B cell (primary cell): ENCODE data around the gene COL13A1. TPM values are rescaled to one million over a fixed set of nuclear protein-coding genes. Genes with fewer than 3 reads are reported as not detected.

Experiments
- ATAC-seq: fragments of 200-7000 bp; cut with Tn5 transposase; one replicate; pipeline ENCODE4 v1.10.0; 2021; ENCODE audit warnings: low read depth, mild to moderate bottlenecking, moderate number of reproducible peaks, moderate library complexity
- CTCF ChIA-PET: fragments of 350-600 bp; sonication (Branson Sonifier 250); formaldehyde crosslinking; loops from one replicate; lab custom pipeline; 2021; ENCODE audit warnings: antibody characterized with exemption, inconsistent platforms; lab: Charles Lee
- POLR2A ChIA-PET: fragments of 350-600 bp; sonication (Branson Sonifier 250); formaldehyde crosslinking; loops from one replicate; lab custom pipeline; 2021; ENCODE audit warnings: antibody characterized with exemption; lab: Charles Lee
- DNase-seq: peaks from one replicate; pipeline ENCODE4 v3.0.0; 2013
- H2AFZ ChIP-seq: 2 replicates; pipeline ENCODE4 v1.6.1; 2012; ENCODE audit warnings: mild to moderate bottlenecking, low read depth, low read length; ENCODE audit not compliant: insufficient read depth, poor library complexity, severe bottlenecking
- H3K27ac ChIP-seq, 2 donors: 1 replicate in 1 of 2; 2 replicates in 1 of 2; pipeline ENCODE4 v1.5.1; 2012 to 2013; ENCODE audit warnings: low read length in 2 of 2, mild to moderate bottlenecking in 2 of 2, moderate library complexity in 1 of 2
- H3K27me3 ChIP-seq, 4 experiments: fragments of 200-600 bp in 1 of 4; sonication (generic) in 1 of 4; replicated peaks in 1 of 4; 1 replicate in 2 of 4; 2 replicates in 2 of 4; pipeline versions ENCODE4 v1.6.1 to v1.7.0; 2013 to 2016; ENCODE audit warnings: low read length in 3 of 4, mild to moderate bottlenecking in 2 of 4, mixed read lengths in 1 of 4, moderate library complexity in 1 of 4; ENCODE audit not compliant: insufficient read depth in 4 of 4, control insufficient read depth in 3 of 4; ENCODE audit errors: control extremely low read depth in 1 of 4
- H3K36me3 ChIP-seq, 2 experiments: replicated peaks in 1 of 2; 1 replicate in 1 of 2; 2 replicates in 1 of 2; pipeline versions ENCODE4 v1.6.1 to v1.7.1; 2013; ENCODE audit warnings: low read length in 1 of 2; ENCODE audit not compliant: insufficient read depth in 2 of 2, control insufficient read depth in 1 of 2; ENCODE audit errors: control extremely low read depth in 1 of 2, extremely low read depth in 1 of 2
- H3K4me1 ChIP-seq, 2 donors: fragments of 200-600 bp in 1 of 2; sonication (generic) in 1 of 2; 1 replicate in 1 of 2; 2 replicates in 1 of 2; pipeline versions ENCODE4 v1.5.1 to v1.6.1; 2013 to 2017; ENCODE audit warnings: low read length in 2 of 2; ENCODE audit not compliant: control insufficient read depth in 2 of 2, insufficient read depth in 2 of 2
- H3K4me2 ChIP-seq: replicated peaks from 2 replicates; pipeline ENCODE3; 2012; ENCODE audit warnings: mild to moderate bottlenecking, low read depth, low read length; ENCODE audit not compliant: poor library complexity, severe bottlenecking
- H3K4me3 ChIP-seq, 5 experiments: fragments of 200-600 bp in 1 of 5; sonication (generic) in 1 of 5; 1 replicate in 3 of 5; 2 replicates in 2 of 5; pipeline versions ENCODE4 v1.5.1 to v1.7.0; 2011 to 2016; ENCODE audit warnings: low read length in 4 of 5, mild to moderate bottlenecking in 4 of 5, low read depth in 2 of 5, control low read depth in 1 of 5, moderate library complexity in 1 of 5; ENCODE audit not compliant: insufficient read depth in 1 of 5; ENCODE audit errors: control extremely low read depth in 1 of 5, extremely low read depth in 1 of 5
- H3K79me2 ChIP-seq: fragments of 200-600 bp; sonication (generic); one replicate; pipeline ENCODE4 v1.6.0; 2016; ENCODE audit warnings: low read length; ENCODE audit not compliant: control insufficient read depth, insufficient read depth
- H3K9ac ChIP-seq: fragments of 200-600 bp; sonication (generic); 2 replicates; pipeline ENCODE4 v1.6.1; 2017; ENCODE audit warnings: mild to moderate bottlenecking, low read length, moderate library complexity
- H3K9me3 ChIP-seq, 3 donors: one replicate each; pipeline versions ENCODE4 v1.6.1 to v1.7.1; 2013; ENCODE audit warnings: low read length in 2 of 3; ENCODE audit not compliant: control insufficient read depth in 2 of 3, insufficient read depth in 1 of 3; ENCODE audit errors: control extremely low read depth in 1 of 3
- H4K20me1 ChIP-seq: 2 replicates; pipeline ENCODE4 v1.6.0; 2012; ENCODE audit warnings: mild to moderate bottlenecking, low read length; ENCODE audit not compliant: insufficient read depth, control insufficient read depth, poor library complexity, severe bottlenecking
- H3K27ac Mint-ChIP-seq: one replicate; pipeline ENCODE4 v1.8.0; 2021; ENCODE audit warnings: mixed read lengths
- H3K27me3 Mint-ChIP-seq: one replicate; pipeline ENCODE4 v1.8.0; 2021; ENCODE audit warnings: mixed read lengths
- H3K4me1 Mint-ChIP-seq: one replicate; pipeline ENCODE4 v1.8.0; 2021; ENCODE audit warnings: mixed read lengths
- H3K4me3 Mint-ChIP-seq: one replicate; pipeline ENCODE4 v1.8.0; 2021; ENCODE audit warnings: mixed read lengths
- H3K9me3 Mint-ChIP-seq: one replicate; pipeline ENCODE4 v1.8.0; 2022; ENCODE audit warnings: mixed read lengths; ENCODE audit not compliant: insufficient read depth
- EZH2 ChIP-seq: IDR thresholded peaks from 2 replicates; pipeline ENCODE4 v1.6.1; 2012; ENCODE audit warnings: borderline replicate concordance, low read depth, mild to moderate bottlenecking, moderate library complexity, low read length; ENCODE audit not compliant: insufficient read depth, poor library complexity, severe bottlenecking
- WGBS: methylation state at CpG from one replicate; pipeline ENCODE4 v1.1.5; 2013; ENCODE audit warnings: missing lambda C conversion rate; ENCODE audit not compliant: insufficient coverage; 5-methylcytosine and 5-hydroxymethylcytosine counted together
- intact Hi-C: fragments of 100-400 bp; cut with micrococcal nuclease; formaldehyde crosslinking; loops from one replicate; pipeline ENCODE4 v1.10.0; 2022
- polyA plus RNA-seq: library from polyadenylated mRNA; depleted of rRNA; stranded (reverse); fragments of >200 nt; gene quantifications from 2 replicates; pipeline ENCODE4 v1.2.3, GENCODE V29; 2012
- total RNA-seq, 2 donors: library from RNA; stranded (reverse); fragments of 120-200 nt in 1 of 2; gene quantifications; 1 replicate in 1 of 2; 2 replicates in 1 of 2; pipeline versions ENCODE4 v1.2.3 to v1.2.4, GENCODE V29; 2013 to 2022
- TF ChIP-seq, protein P1 (sequence below): fragments of 200-600 bp; IDR thresholded peaks from one replicate; pipeline ENCODE4 v1.8.0; 2022; ENCODE audit warnings: antibody characterized with exemption, mild to moderate bottlenecking

Gene COL13A1
- total and polyA plus RNA-seq, 2 donors (not counting 1 experiment from before 2014, with no cell fraction given): not detected

DNA sequence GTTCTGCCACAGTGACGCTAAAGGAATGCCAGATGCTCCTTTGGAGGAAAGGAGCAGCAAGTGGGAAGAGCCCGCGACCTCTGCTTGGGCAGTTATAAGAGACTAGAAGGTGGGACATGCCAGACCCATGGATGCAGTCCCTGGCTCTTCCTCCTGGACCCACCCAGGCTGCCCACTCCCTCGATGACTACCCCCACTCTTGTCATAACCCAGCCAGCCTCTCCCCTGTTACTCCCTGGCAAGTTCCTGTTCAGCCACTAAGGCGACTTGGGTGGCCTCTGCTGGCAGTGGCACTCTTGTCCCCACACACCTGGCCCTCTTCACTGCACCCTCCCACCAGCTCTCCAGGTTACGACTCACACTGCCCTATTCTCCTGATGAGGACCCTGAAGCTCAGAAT is 33.5 kb downstream of the COL13A1 start:
- ChIA-PET POLR2A (no interaction called here), CTCF (no interaction called here)
- peaks cover 26% of the 10 kb centered on the region for H3K27me3 Mint-ChIP-seq

DNA sequence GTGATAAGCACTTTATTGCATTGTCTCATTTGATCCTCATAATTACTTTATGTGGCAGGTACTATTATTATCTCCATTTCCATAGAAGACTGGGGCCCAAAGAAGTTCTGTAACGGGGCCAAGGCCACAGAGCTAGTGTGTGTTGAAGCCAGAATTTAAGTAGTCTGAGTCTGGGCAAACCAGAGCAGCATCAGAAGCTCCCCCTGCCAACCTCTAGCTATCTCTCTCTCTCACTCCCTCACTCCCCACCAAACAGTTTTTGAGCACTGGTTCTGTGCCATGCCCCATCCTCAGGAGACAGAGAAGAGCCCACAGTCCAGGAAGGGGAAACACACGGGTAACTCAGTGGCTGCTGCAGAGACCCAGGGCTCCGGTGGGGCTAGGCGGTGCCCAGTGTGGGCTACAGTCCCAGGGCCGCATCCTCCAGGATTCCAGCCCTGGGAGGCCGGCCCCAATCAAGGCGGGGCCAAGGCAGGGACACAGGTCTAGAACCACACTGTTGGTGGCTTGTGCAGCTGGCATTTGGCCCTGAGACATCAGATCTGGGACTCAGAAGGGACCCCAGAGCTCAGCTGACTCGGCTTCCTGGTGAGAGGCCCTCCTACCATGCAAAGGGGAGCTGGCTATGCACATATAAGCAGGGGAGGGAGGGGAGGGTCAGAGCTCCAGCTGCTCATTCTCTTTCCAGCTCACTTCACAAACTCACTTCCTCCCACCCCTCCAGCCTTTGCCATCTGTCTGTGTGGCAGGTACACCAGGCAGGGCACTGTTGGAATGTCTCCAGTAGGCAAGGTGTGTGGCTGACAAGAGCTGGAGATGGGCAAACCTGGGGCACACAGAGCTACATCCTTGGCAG is 34.4 kb downstream of the COL13A1 start:
- no peak overlapping the region for H3K27ac Mint-ChIP-seq
- no peaks in the 10 kb centered on the region for H3K36me3 ChIP-seq
- ChIA-PET POLR2A (no interaction called here), CTCF (no interaction called here)
- WGBS: 2% methylated on average over 7 of the region's 8 CpGs
- H3K9me3 ChIP-seq: no peaks in the 10 kb centered on the region
- DNase-seq: no peak
- H3K4me1 ChIP-seq: peaks cover 0 to 3% of the 10 kb centered on the region in 2 donors
- H3K4me1 Mint-ChIP-seq: no peaks in the 10 kb centered on the region
- peaks cover 24% of the 10 kb centered on the region for H3K27me3 Mint-ChIP-seq
- H3K9me3 Mint-ChIP-seq: no peaks in the 10 kb centered on the region
- no peaks in the 10 kb centered on the region for H3K79me2 ChIP-seq
- H3K4me3 Mint-ChIP-seq: no peak overlapping the region
- H3K4me3 ChIP-seq: no peak overlapping the region
- intact Hi-C loops: no loop called here
- no peak for ATAC-seq
- no peak overlapping the region for H3K9ac ChIP-seq
- H4K20me1 ChIP-seq: no peaks in the 10 kb centered on the region
- peaks cover 0 to 8% (median 0%) of the 10 kb centered on the region in 4 experiments for H3K27me3 ChIP-seq
- no peak overlapping the region for H3K27ac ChIP-seq
- H2AFZ ChIP-seq: no peak overlapping the region
- TF ChIP-seq EZH2: no peak
- TF ChIP-seq, protein P1, sequence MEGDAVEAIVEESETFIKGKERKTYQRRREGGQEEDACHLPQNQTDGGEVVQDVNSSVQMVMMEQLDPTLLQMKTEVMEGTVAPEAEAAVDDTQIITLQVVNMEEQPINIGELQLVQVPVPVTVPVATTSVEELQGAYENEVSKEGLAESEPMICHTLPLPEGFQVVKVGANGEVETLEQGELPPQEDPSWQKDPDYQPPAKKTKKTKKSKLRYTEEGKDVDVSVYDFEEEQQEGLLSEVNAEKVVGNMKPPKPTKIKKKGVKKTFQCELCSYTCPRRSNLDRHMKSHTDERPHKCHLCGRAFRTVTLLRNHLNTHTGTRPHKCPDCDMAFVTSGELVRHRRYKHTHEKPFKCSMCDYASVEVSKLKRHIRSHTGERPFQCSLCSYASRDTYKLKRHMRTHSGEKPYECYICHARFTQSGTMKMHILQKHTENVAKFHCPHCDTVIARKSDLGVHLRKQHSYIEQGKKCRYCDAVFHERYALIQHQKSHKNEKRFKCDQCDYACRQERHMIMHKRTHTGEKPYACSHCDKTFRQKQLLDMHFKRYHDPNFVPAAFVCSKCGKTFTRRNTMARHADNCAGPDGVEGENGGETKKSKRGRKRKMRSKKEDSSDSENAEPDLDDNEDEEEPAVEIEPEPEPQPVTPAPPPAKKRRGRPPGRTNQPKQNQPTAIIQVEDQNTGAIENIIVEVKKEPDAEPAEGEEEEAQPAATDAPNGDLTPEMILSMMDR: no peak
- H3K4me2 ChIP-seq: no peak overlapping the region

More for the DNA sequence above, 33.5 kb downstream of the COL13A1 start:
- H3K27ac Mint-ChIP-seq: no peak overlapping the region
- H4K20me1 ChIP-seq: no peaks in the 10 kb centered on the region
- H3K9me3 ChIP-seq: no peaks in the 10 kb centered on the region
- TF ChIP-seq, protein P1: no peak
- no peak for TF ChIP-seq EZH2
- H3K4me3 Mint-ChIP-seq: no peak overlapping the region
- no peaks in the 10 kb centered on the region for H3K79me2 ChIP-seq
- H3K4me2 ChIP-seq: no peak overlapping the region
- H3K9me3 Mint-ChIP-seq: no peaks in the 10 kb centered on the region
- DNase-seq: no peak
- peaks cover 0 to 8% (median 0%) of the 10 kb centered on the region in 4 experiments for H3K27me3 ChIP-seq
- no peaks in the 10 kb centered on the region for H3K4me1 Mint-ChIP-seq
- H3K36me3 ChIP-seq: no peaks in the 10 kb centered on the region
- WGBS: 69% methylated on average over 4 of the region's 6 CpGs
- H2AFZ ChIP-seq: no peak overlapping the region
- no peak for ATAC-seq
- intact Hi-C loops: no loop called here
- no peak overlapping the region for H3K4me3 ChIP-seq
- no peak overlapping the region for H3K9ac ChIP-seq
- H3K4me1 ChIP-seq: peaks cover 0 to 3% of the 10 kb centered on the region in 2 donors
- H3K27ac ChIP-seq: no peak overlapping the region
